HEK293 (cell line): ENCODE measurements around the gene ZNF883.
"Not testable (repeated sequence)": the region's sequence is repeated elsewhere in the genome, so short reads cannot be mapped to it uniquely, and the experiment has no call there.

ENCODE experiments used
- CTCF ChIA-PET: fragments of 350-600 bp; formaldehyde crosslinking; extraction: SDS; loops from one replicate; lab custom pipeline; 2021; ENCODE audit warnings: antibody characterized with exemption; lab: Yijun Ruan, JAX
- POLR2A ChIA-PET: fragments of 300-600 bp; formaldehyde crosslinking; extraction: SDS; loops from one replicate; lab custom pipeline; 2020; ENCODE audit warnings: antibody characterized with exemption, inconsistent platforms; lab: Yijun Ruan, JAX
- H3K27ac ChIP-seq: fragments of 200-500 bp; sonication (Bioruptor generic); 2 replicates; pipeline ENCODE4 v1.5.1; 2014; ENCODE audit warnings: low read depth, low read length, control low read depth, inconsistent platforms; ENCODE audit errors: extremely low read depth
- H3K36me3 ChIP-seq, 2 experiments: fragments of 200-500 bp in 1 of 2; sonication (Bioruptor generic) in 1 of 2; 1 replicate in 1 of 2; 2 replicates in 1 of 2; pipeline ENCODE4 v1.5.1; 2014 to 2017; ENCODE audit warnings: inconsistent platforms in 2 of 2, low read length in 2 of 2; ENCODE audit not compliant: control insufficient read depth in 2 of 2, insufficient read depth in 1 of 2
- H3K4me1 ChIP-seq: fragments of 200-500 bp; sonication (Bioruptor generic); 2 replicates; pipeline ENCODE4 v1.5.1; 2014; ENCODE audit warnings: mild to moderate bottlenecking, low read length, inconsistent platforms; ENCODE audit not compliant: control insufficient read depth, insufficient read depth
- H3K4me3 ChIP-seq: 2 replicates; pipeline ENCODE4 v1.5.1; 2011; ENCODE audit warnings: low read depth, mild to moderate bottlenecking, control low read depth, low read length, moderate library complexity
- H3K9me3 ChIP-seq: fragments of 200-500 bp; sonication (Bioruptor generic); 2 replicates; pipeline ENCODE4 v1.5.1; 2014; ENCODE audit warnings: low read depth, low read length, inconsistent platforms; ENCODE audit not compliant: control insufficient read depth, insufficient read depth
- GLIS1 ChIP-seq: fragments of 450-650 bp; formaldehyde crosslinking; IDR thresholded peaks from 2 replicates; pipeline ENCODE4 v1.5.1; 2016; ENCODE audit warnings: missing biosample characterization, missing genetic modification characterization
- SP2 ChIP-seq: fragments of 450-650 bp; formaldehyde crosslinking; IDR thresholded peaks from 2 replicates; pipeline ENCODE4 v1.5.1; 2016; ENCODE audit warnings: missing biosample characterization, missing genetic modification characterization
- SP7 ChIP-seq: fragments of 450-650 bp; formaldehyde crosslinking; IDR thresholded peaks from 2 replicates; pipeline ENCODE4 v1.5.1; 2016; ENCODE audit warnings: missing biosample characterization, missing genetic modification characterization
- ZBTB17 ChIP-seq: fragments of 450-650 bp; formaldehyde crosslinking; IDR thresholded peaks from 2 replicates; pipeline ENCODE4 v1.5.1; 2016; ENCODE audit warnings: missing biosample characterization, missing genetic modification characterization
- ZEB2 ChIP-seq: fragments of 450-650 bp; formaldehyde crosslinking; IDR thresholded peaks from 2 replicates; pipeline ENCODE4 v1.5.1; 2016; ENCODE audit warnings: missing biosample characterization, missing genetic modification characterization
- ZIC2 ChIP-seq: fragments of 450-650 bp; formaldehyde crosslinking; IDR thresholded peaks from 2 replicates; pipeline ENCODE4 v1.5.1; 2016; ENCODE audit warnings: missing biosample characterization, missing genetic modification characterization
- ZNF335 ChIP-seq: fragments of 450-650 bp; formaldehyde crosslinking; conservative IDR thresholded peaks from 2 replicates; pipeline ENCODE4 v1.5.1; 2016; ENCODE audit warnings: missing biosample characterization, missing genetic modification characterization
- ZNF366 ChIP-seq: fragments of 450-650 bp; formaldehyde crosslinking; conservative IDR thresholded peaks from 2 replicates; pipeline ENCODE4 v1.5.1; 2016; ENCODE audit warnings: missing biosample characterization, missing genetic modification characterization
- ZNF501 ChIP-seq: fragments of 450-650 bp; formaldehyde crosslinking; IDR thresholded peaks from 2 replicates; pipeline ENCODE4 v1.5.1; 2016; ENCODE audit warnings: missing biosample characterization, missing genetic modification characterization
- TF ChIP-seq, protein P1 (sequence below): fragments of 450-650 bp; formaldehyde crosslinking; IDR thresholded peaks from 2 replicates; pipeline ENCODE4 v1.5.1; 2017; ENCODE audit warnings: missing biosample characterization, mild to moderate bottlenecking, missing genetic modification characterization, moderate library complexity
- TF ChIP-seq, protein P2 (sequence below): fragments of 450-650 bp; formaldehyde crosslinking; conservative IDR thresholded peaks from 2 replicates; pipeline ENCODE4 v1.5.1; 2016; ENCODE audit warnings: low read depth, missing biosample characterization, missing genetic modification characterization
- TF ChIP-seq, protein P3 (sequence below): fragments of 450-650 bp; formaldehyde crosslinking; IDR thresholded peaks from 2 replicates; pipeline ENCODE4 v1.5.1; 2016; ENCODE audit warnings: missing biosample characterization, missing genetic modification characterization
- TF ChIP-seq, protein P4 (sequence below): fragments of 450-650 bp; formaldehyde crosslinking; conservative IDR thresholded peaks from 2 replicates; pipeline ENCODE4 v1.5.1; 2016; ENCODE audit warnings: low read depth, missing biosample characterization, missing genetic modification characterization

The ZNF883 gene

DNA sequence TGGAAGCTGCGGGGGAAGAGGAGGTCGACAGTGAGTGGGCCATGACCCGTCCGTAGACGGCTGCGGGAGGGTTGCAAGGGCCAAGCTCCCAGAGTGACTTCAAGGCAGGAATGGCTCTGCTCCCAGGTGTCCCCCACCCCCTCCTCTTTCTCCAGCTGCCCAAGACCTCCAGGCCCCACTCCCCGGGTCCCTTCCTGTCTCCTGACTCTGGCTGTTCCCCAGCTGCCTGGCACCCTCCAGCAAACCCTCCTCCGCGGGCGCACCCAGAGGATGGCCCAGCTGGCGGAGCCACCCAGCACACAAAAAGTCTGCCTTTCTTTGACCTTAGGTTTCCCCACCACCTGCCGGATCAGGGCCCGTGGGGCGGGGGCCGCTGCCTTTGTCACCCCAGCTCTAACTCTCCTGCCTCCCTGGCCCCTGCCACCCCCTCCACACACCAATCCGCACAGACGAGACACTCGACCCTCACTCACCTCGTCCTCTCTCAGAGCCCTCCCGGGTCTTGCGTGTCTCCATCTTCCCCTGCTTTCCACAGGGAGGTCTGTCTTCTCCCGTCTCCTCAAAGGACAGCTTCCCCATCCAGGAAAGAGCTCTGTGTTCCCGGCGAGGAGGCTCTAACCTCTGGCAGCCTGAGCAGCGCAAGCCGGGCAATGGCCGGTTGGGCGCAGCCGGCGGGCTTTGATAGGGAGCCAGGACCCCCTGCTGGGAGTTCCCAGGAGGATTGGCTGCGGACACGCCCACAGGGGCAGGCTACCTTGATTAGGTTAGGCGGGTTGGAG lies 49.3 kb upstream of the ZNF883 start:
- H3K9me3 ChIP-seq, H3K4me3 ChIP-seq, H3K4me1 ChIP-seq, POLR2A ChIA-PET, H3K36me3 ChIP-seq, H3K27ac ChIP-seq, CTCF ChIA-PET: not testable (repeated sequence)
- TF ChIP-seq, protein P1, sequence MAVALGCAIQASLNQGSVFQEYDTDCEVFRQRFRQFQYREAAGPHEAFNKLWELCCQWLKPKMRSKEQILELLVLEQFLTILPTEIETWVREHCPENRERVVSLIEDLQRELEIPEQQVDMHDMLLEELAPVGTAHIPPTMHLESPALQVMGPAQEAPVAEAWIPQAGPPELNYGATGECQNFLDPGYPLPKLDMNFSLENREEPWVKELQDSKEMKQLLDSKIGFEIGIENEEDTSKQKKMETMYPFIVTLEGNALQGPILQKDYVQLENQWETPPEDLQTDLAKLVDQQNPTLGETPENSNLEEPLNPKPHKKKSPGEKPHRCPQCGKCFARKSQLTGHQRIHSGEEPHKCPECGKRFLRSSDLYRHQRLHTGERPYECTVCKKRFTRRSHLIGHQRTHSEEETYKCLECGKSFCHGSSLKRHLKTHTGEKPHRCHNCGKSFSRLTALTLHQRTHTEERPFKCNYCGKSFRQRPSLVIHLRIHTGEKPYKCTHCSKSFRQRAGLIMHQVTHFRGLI, result peak; percentile 50; the same call in 1 of the 2 replicates

DNA sequence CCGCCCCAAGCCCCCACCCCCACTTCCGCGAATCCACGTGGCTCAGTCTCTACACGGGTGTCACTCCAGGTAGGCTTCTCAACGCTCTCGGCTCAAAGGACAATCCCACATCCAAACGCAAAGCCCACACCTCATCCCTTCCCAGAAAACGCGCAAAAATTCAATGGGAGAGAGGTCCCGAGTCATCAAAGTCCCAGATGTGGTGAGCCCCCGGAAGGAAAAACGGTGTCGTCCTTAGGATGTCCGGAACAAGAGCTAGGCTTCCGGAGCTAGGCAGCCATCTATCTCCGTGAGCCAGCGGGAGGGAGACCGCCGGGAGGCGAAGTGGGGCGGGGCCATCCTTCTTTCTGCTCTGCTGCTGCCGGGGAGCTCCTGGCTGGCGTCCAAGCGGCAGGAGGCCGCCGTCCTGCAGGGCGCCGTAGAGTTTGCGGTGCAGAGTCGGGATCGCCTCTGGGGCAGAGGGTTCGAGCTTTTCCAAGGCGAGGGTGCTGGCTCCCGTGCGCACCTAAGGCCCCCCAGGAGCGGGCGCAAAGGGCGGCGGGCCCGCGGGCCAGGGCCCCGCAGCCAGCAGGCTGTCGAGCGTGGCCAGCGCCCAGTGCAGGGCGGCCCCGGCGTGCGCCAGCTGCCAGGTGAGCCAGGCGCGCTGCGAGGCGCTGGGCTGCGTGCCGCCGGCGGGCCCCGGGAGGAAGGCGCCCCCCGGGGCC lies 47.7 kb upstream of the ZNF883 start:
- H3K27ac ChIP-seq, POLR2A ChIA-PET, H3K36me3 ChIP-seq, H3K9me3 ChIP-seq, H3K4me1 ChIP-seq: not testable (repeated sequence)
- H3K4me3 ChIP-seq, result peak overlapping the region; percentile 21
- TF ChIP-seq, protein P2, sequence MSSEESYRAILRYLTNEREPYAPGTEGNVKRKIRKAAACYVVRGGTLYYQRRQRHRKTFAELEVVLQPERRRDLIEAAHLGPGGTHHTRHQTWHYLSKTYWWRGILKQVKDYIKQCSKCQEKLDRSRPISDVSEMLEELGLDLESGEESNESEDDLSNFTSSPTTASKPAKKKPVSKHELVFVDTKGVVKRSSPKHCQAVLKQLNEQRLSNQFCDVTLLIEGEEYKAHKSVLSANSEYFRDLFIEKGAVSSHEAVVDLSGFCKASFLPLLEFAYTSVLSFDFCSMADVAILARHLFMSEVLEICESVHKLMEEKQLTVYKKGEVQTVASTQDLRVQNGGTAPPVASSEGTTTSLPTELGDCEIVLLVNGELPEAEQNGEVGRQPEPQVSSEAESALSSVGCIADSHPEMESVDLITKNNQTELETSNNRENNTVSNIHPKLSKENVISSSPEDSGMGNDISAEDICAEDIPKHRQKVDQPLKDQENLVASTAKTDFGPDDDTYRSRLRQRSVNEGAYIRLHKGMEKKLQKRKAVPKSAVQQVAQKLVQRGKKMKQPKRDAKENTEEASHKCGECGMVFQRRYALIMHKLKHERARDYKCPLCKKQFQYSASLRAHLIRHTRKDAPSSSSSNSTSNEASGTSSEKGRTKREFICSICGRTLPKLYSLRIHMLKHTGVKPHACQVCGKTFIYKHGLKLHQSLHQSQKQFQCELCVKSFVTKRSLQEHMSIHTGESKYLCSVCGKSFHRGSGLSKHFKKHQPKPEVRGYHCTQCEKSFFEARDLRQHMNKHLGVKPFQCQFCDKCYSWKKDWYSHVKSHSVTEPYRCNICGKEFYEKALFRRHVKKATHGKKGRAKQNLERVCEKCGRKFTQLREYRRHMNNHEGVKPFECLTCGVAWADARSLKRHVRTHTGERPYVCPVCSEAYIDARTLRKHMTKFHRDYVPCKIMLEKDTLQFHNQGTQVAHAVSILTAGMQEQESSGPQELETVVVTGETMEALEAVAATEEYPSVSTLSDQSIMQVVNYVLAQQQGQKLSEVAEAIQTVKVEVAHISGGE (tag by site-specific recombination), result peak; percentile 83
- TF ChIP-seq SP2 (tag by site-specific recombination) (peak; percentile 64), ZNF335 (tag by site-specific recombination) (peak; percentile 59), ZEB2 (tag by site-specific recombination) (0 out of 2 replicates have a peak, but pooled peaks have one; percentile 30), GLIS1 (tag by site-specific recombination) (peak; percentile 61), SP7 (0 out of 2 replicates have a peak, but pooled peaks have one; percentile 14), ZNF501 (tag by site-specific recombination) (0 out of 2 replicates have a peak, but pooled peaks have one; percentile 23), ZIC2 (peak; percentile 35), ZNF366 (tag by site-specific recombination) (0 out of 2 replicates have a peak, but pooled peaks have one; percentile 18), ZBTB17 (peak; percentile 56)
- TF ChIP-seq, protein P3, sequence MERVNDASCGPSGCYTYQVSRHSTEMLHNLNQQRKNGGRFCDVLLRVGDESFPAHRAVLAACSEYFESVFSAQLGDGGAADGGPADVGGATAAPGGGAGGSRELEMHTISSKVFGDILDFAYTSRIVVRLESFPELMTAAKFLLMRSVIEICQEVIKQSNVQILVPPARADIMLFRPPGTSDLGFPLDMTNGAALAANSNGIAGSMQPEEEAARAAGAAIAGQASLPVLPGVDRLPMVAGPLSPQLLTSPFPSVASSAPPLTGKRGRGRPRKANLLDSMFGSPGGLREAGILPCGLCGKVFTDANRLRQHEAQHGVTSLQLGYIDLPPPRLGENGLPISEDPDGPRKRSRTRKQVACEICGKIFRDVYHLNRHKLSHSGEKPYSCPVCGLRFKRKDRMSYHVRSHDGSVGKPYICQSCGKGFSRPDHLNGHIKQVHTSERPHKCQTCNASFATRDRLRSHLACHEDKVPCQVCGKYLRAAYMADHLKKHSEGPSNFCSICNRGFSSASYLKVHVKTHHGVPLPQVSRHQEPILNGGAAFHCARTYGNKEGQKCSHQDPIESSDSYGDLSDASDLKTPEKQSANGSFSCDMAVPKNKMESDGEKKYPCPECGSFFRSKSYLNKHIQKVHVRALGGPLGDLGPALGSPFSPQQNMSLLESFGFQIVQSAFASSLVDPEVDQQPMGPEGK (tag by site-specific recombination), result peak; percentile 60
- TF ChIP-seq, protein P4, sequence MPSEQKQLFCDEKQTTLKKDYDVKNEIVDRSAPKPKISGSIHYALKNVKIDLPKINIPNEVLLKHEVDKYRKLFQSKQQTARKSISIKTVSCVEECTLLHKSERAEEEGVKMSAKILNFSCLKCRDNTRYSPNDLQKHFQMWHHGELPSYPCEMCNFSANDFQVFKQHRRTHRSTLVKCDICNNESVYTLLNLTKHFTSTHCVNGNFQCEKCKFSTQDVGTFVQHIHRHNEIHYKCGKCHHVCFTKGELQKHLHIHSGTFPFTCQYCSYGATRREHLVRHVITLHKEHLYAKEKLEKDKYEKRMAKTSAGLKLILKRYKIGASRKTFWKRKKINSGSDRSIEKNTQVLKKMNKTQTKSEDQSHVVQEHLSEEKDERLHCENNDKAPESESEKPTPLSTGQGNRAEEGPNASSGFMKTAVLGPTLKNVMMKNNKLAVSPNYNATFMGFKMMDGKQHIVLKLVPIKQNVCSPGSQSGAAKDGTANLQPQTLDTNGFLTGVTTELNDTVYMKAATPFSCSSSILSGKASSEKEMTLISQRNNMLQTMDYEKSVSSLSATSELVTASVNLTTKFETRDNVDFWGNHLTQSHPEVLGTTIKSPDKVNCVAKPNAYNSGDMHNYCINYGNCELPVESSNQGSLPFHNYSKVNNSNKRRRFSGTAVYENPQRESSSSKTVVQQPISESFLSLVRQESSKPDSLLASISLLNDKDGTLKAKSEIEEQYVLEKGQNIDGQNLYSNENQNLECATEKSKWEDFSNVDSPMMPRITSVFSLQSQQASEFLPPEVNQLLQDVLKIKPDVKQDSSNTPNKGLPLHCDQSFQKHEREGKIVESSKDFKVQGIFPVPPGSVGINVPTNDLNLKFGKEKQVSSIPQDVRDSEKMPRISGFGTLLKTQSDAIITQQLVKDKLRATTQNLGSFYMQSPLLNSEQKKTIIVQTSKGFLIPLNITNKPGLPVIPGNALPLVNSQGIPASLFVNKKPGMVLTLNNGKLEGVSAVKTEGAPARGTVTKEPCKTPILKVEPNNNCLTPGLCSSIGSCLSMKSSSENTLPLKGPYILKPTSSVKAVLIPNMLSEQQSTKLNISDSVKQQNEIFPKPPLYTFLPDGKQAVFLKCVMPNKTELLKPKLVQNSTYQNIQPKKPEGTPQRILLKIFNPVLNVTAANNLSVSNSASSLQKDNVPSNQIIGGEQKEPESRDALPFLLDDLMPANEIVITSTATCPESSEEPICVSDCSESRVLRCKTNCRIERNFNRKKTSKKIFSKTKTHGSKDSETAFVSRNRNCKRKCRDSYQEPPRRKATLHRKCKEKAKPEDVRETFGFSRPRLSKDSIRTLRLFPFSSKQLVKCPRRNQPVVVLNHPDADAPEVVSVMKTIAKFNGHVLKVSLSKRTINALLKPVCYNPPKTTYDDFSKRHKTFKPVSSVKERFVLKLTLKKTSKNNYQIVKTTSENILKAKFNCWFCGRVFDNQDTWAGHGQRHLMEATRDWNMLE (tag by site-specific recombination), result peak; percentile 96
- CTCF ChIA-PET, result interaction anchor here (0.7 kb wide), 1 partner anchor 12 kb away, joined by 5 read pairs; no protein-coding TSS in a partner anchor
